ENCODE results near the gene TMEM191B. TPM values are rescaled to one million over a fixed set of nuclear protein-coding genes. Genes with fewer than 3 reads are reported as not detected.
A peak's percentile ranks its signal among the peaks of the same experiment; 100 is the strongest.
"Not testable (repeated sequence)": the region's sequence is repeated elsewhere in the genome, so short reads cannot be mapped to it uniquely, and the experiment has no call there.

The TMEM191B gene
- total RNA-seq, 2 donors from 2014 or later = 2.4 to 4.6 TPM

- H3K4me1 Mint-ChIP-seq; H3K27ac ChIP-seq (ENCODE audit: low read depth, low read length); H3K4me3 Mint-ChIP-seq; H3K4me1 ChIP-seq (ENCODE audit: control insufficient read depth, insufficient read depth, low read length); H3K27me3 Mint-ChIP-seq (ENCODE audit: insufficient read depth); DNase-seq; H3K36me3 ChIP-seq (ENCODE audit: control insufficient read depth, insufficient read depth, low read length); H3K27me3 ChIP-seq (ENCODE audit: control insufficient read depth, insufficient read depth, low read length, poor library complexity, severe bottlenecking); H3K9me3 ChIP-seq (ENCODE audit: control insufficient read depth, low read length); H3K9me3 Mint-ChIP-seq; H3K27ac Mint-ChIP-seq; H3K9ac ChIP-seq (ENCODE audit: extremely low read depth, low read length, poor library complexity, severe bottlenecking); H3K4me3 ChIP-seq (ENCODE audit: low read length); H3K36me3 Mint-ChIP-seq (ENCODE audit: low read depth): not testable (repeated sequence)
- no CpG with 5 or more reads among the region's 4 CpGs for WGBS, 2 experiments (ENCODE audit: insufficient coverage in 1 of 2, insufficient read length in 1 of 2)
Measured at GRCh38 chr22:18523328-18523727, 4.3 kb upstream of the TMEM191B start.

GRCh38 chr22:18528597-18529415 lies 1.2 kb downstream of the TMEM191B start:
- not testable (repeated sequence) for H3K27ac Mint-ChIP-seq, H3K9me3 Mint-ChIP-seq

GRCh38 chr22:18529416-18530145 lies 2.0 kb downstream of the TMEM191B start:
- H3K27me3 Mint-ChIP-seq (ENCODE audit: insufficient read depth); H3K9ac ChIP-seq (ENCODE audit: extremely low read depth, low read length, poor library complexity, severe bottlenecking); DNase-seq; H3K27ac Mint-ChIP-seq; H3K4me1 ChIP-seq (ENCODE audit: control insufficient read depth, insufficient read depth, low read length); H3K9me3 Mint-ChIP-seq; H3K27ac ChIP-seq (ENCODE audit: low read depth, low read length); H3K27me3 ChIP-seq (ENCODE audit: control insufficient read depth, insufficient read depth, low read length, poor library complexity, severe bottlenecking); H3K4me1 Mint-ChIP-seq; H3K36me3 ChIP-seq (ENCODE audit: control insufficient read depth, insufficient read depth, low read length); H3K9me3 ChIP-seq (ENCODE audit: control insufficient read depth, low read length); H3K4me3 Mint-ChIP-seq; H3K4me3 ChIP-seq (ENCODE audit: low read length); H3K36me3 Mint-ChIP-seq (ENCODE audit: low read depth): not testable (repeated sequence)
- no CpG with 5 or more reads among the region's 57 CpGs for WGBS, 2 experiments (ENCODE audit: insufficient coverage in 1 of 2, insufficient read length in 1 of 2)

More at GRCh38 chr22:18528597-18529415, 1.2 kb downstream of the TMEM191B start:
- H3K4me1 ChIP-seq (ENCODE audit: control insufficient read depth, insufficient read depth, low read length); H3K4me3 ChIP-seq (ENCODE audit: low read length); H3K4me1 Mint-ChIP-seq; H3K36me3 Mint-ChIP-seq (ENCODE audit: low read depth); H3K9ac ChIP-seq (ENCODE audit: extremely low read depth, low read length, poor library complexity, severe bottlenecking); H3K4me3 Mint-ChIP-seq; H3K9me3 ChIP-seq (ENCODE audit: control insufficient read depth, low read length); H3K27me3 Mint-ChIP-seq (ENCODE audit: insufficient read depth); H3K27me3 ChIP-seq (ENCODE audit: control insufficient read depth, insufficient read depth, low read length, poor library complexity, severe bottlenecking); H3K36me3 ChIP-seq (ENCODE audit: control insufficient read depth, insufficient read depth, low read length); H3K27ac ChIP-seq (ENCODE audit: low read depth, low read length): not testable (repeated sequence)
- 0% methylated on average over 8 of the region's 66 CpGs; no CpG with 5 or more reads in 1 of the 2 experiments for WGBS, 2 experiments (ENCODE audit: insufficient coverage in 1 of 2, insufficient read length in 1 of 2)
- peak; percentile 90 for DNase-seq

GRCh38 chr22:18533633-18534032 lies 6.0 kb downstream of the TMEM191B start:
- H3K36me3 ChIP-seq (ENCODE audit: control insufficient read depth, insufficient read depth, low read length); H3K4me3 ChIP-seq (ENCODE audit: low read length); DNase-seq; H3K9me3 ChIP-seq (ENCODE audit: control insufficient read depth, low read length); H3K27me3 ChIP-seq (ENCODE audit: control insufficient read depth, insufficient read depth, low read length, poor library complexity, severe bottlenecking); H3K9ac ChIP-seq (ENCODE audit: extremely low read depth, low read length, poor library complexity, severe bottlenecking); H3K27ac Mint-ChIP-seq; H3K4me1 Mint-ChIP-seq; H3K36me3 Mint-ChIP-seq (ENCODE audit: low read depth); H3K4me1 ChIP-seq (ENCODE audit: control insufficient read depth, insufficient read depth, low read length); H3K9me3 Mint-ChIP-seq; H3K27ac ChIP-seq (ENCODE audit: low read depth, low read length); H3K4me3 Mint-ChIP-seq; H3K27me3 Mint-ChIP-seq (ENCODE audit: insufficient read depth): not testable (repeated sequence)
- WGBS, 2 experiments (ENCODE audit: insufficient coverage in 1 of 2, insufficient read length in 1 of 2) = no CpG with 5 or more reads among the region's 11 CpGs

GRCh38 chr22:18534315-18534714 lies 6.7 kb downstream of the TMEM191B start:
- not testable (repeated sequence) for H3K27ac Mint-ChIP-seq; H3K4me1 Mint-ChIP-seq; H3K4me1 ChIP-seq (ENCODE audit: control insufficient read depth, insufficient read depth, low read length); DNase-seq; H3K27ac ChIP-seq (ENCODE audit: low read depth, low read length); H3K4me3 ChIP-seq (ENCODE audit: low read length); H3K36me3 ChIP-seq (ENCODE audit: control insufficient read depth, insufficient read depth, low read length); H3K9me3 Mint-ChIP-seq; H3K27me3 Mint-ChIP-seq (ENCODE audit: insufficient read depth); H3K9ac ChIP-seq (ENCODE audit: extremely low read depth, low read length, poor library complexity, severe bottlenecking); H3K9me3 ChIP-seq (ENCODE audit: control insufficient read depth, low read length); H3K27me3 ChIP-seq (ENCODE audit: control insufficient read depth, insufficient read depth, low read length, poor library complexity, severe bottlenecking); H3K4me3 Mint-ChIP-seq; H3K36me3 Mint-ChIP-seq (ENCODE audit: low read depth)
- WGBS, 2 experiments (ENCODE audit: insufficient coverage in 1 of 2, insufficient read length in 1 of 2) = no CpG with 5 or more reads among the region's 12 CpGs

- H3K4me1 ChIP-seq (ENCODE audit: control insufficient read depth, insufficient read depth, low read length); H3K9me3 Mint-ChIP-seq; H3K4me1 Mint-ChIP-seq; H3K9me3 ChIP-seq (ENCODE audit: control insufficient read depth, low read length); H3K27ac ChIP-seq (ENCODE audit: low read depth, low read length); DNase-seq; H3K4me3 ChIP-seq (ENCODE audit: low read length); H3K27me3 Mint-ChIP-seq (ENCODE audit: insufficient read depth); H3K27me3 ChIP-seq (ENCODE audit: control insufficient read depth, insufficient read depth, low read length, poor library complexity, severe bottlenecking); H3K4me3 Mint-ChIP-seq; H3K27ac Mint-ChIP-seq; H3K36me3 ChIP-seq (ENCODE audit: control insufficient read depth, insufficient read depth, low read length); H3K9ac ChIP-seq (ENCODE audit: extremely low read depth, low read length, poor library complexity, severe bottlenecking); H3K36me3 Mint-ChIP-seq (ENCODE audit: low read depth): not testable (repeated sequence)
- no CpG with 5 or more reads among the region's 6 CpGs for WGBS, 2 experiments (ENCODE audit: insufficient coverage in 1 of 2, insufficient read length in 1 of 2)
Measured at GRCh38 chr22:18539994-18540393, 12.4 kb downstream of the TMEM191B start.

- H3K4me3 ChIP-seq (ENCODE audit: low read length); H3K4me1 ChIP-seq (ENCODE audit: control insufficient read depth, insufficient read depth, low read length); H3K36me3 ChIP-seq (ENCODE audit: control insufficient read depth, insufficient read depth, low read length); H3K4me3 Mint-ChIP-seq; H3K27ac ChIP-seq (ENCODE audit: low read depth, low read length); H3K9ac ChIP-seq (ENCODE audit: extremely low read depth, low read length, poor library complexity, severe bottlenecking); H3K27me3 ChIP-seq (ENCODE audit: control insufficient read depth, insufficient read depth, low read length, poor library complexity, severe bottlenecking); H3K27ac Mint-ChIP-seq; H3K36me3 Mint-ChIP-seq (ENCODE audit: low read depth); DNase-seq; H3K9me3 Mint-ChIP-seq; H3K27me3 Mint-ChIP-seq (ENCODE audit: insufficient read depth); H3K9me3 ChIP-seq (ENCODE audit: control insufficient read depth, low read length); H3K4me1 Mint-ChIP-seq: not testable (repeated sequence)
- no CpG with 5 or more reads among the region's 11 CpGs for WGBS, 2 experiments (ENCODE audit: insufficient coverage in 1 of 2, insufficient read length in 1 of 2)
Measured at GRCh38 chr22:18543400-18543799, 15.8 kb downstream of the TMEM191B start.
